Testis (tissue), 3 donors: ENCODE results near the gene PTPN3. TPM values are rescaled to one million over a fixed set of nuclear protein-coding genes. Genes with fewer than 3 reads are reported as not detected.

ENCODE experiments used
- DNase-seq: peaks from one replicate; pipeline ENCODE4 v3.0.0-alpha.2; 2019
- H3K27ac ChIP-seq, 2 donors: fragments of 200-600 bp; sonication (generic); one replicate each; pipeline ENCODE4 v1.5.1; 2019
- H3K27me3 ChIP-seq: fragments of 200-600 bp; sonication (generic); one replicate; pipeline ENCODE4 v1.5.1; 2019
- H3K36me3 ChIP-seq: fragments of 200-600 bp; sonication (generic); one replicate; pipeline ENCODE4 v1.5.1; 2017; ENCODE audit warnings: low read depth; ENCODE audit errors: missing control alignments
- H3K4me1 ChIP-seq: fragments of 200-600 bp; sonication (generic); one replicate; pipeline ENCODE4 v1.5.1; 2019
- H3K4me3 ChIP-seq, 2 donors: fragments of 200-600 bp; sonication (generic); one replicate each; pipeline ENCODE4 v1.5.1; 2017 to 2019
- H3K9me3 ChIP-seq: fragments of 200-600 bp; sonication (generic); one replicate; pipeline ENCODE4 v1.5.1; 2017
- CTCF ChIP-seq, 3 experiments: fragments of 450-650 bp in 2 of 3; fragments of 200-600 bp in 1 of 3; sonication (generic) in 1 of 3; IDR thresholded peaks; one replicate each; pipeline ENCODE4 v1.5.1; 2016 to 2019; ENCODE audit warnings: antibody characterized with exemption in 3 of 3, mild to moderate bottlenecking in 2 of 3, moderate library complexity in 1 of 3
- POLR2A ChIP-seq: fragments of 450-650 bp; IDR thresholded peaks from one replicate; pipeline ENCODE4 v1.6.1; 2017; ENCODE audit warnings: antibody characterized with exemption, mild to moderate bottlenecking, moderate library complexity
- WGBS, 2 donors: methylation state at CpG; one replicate each; pipeline ENCODE4 v1.1.5; 2018; 5-methylcytosine and 5-hydroxymethylcytosine counted together
- intact Hi-C: fragments of 100-400 bp; cut with DNase I; formaldehyde crosslinking; loops from one replicate; pipeline ENCODE4 v1.15.1; 2023; ENCODE audit warnings: low total_unique reads
- polyA plus RNA-seq: library from polyadenylated mRNA; stranded (reverse); fragments of 350-450 nt; fragmentation: Illumina TruSeq; extraction: RNeasy Lipid Tissue Mini Kit (QIAGEN cat#74804); gene quantifications from one replicate; pipeline ENCODE4 v1.2.3, GENCODE V29; 2014; ENCODE audit warnings: low read depth, low replicate concordance; ENCODE audit not compliant: insufficient read depth
- total RNA-seq, 2 donors: library from RNA; depleted of rRNA; stranded (reverse); fragments of >200 nt; gene quantifications; one replicate each; pipeline ENCODE4 v1.2.3, GENCODE V29; 2016

Gene PTPN3
- total and polyA plus RNA-seq, 3 donors from 2014 or later: 6.6 to 8.1 (median 7.0) TPM

GRCh38 chr9:109475526-109475925, 22.6 kb downstream of the PTPN3 start:
- TF ChIP-seq POLR2A: no peak
- Histone ChIP-seq H3K27ac (no peak overlapping the region), H3K36me3 (no peaks in the 10 kb centered on the region), H3K27me3 (no peaks in the 10 kb centered on the region), H3K4me1 (no peaks in the 10 kb centered on the region), H3K4me3 (no peak overlapping the region), H3K9me3 (no peaks in the 10 kb centered on the region)
- WGBS, 2 donors: 78 to 83% methylated on average over 7 of the region's 7 CpGs
- intact Hi-C loops: no loop called here
- DNase-seq: no peak

- Histone ChIP-seq H3K36me3 (no peaks in the 10 kb centered on the region), H3K27ac (no peak overlapping the region), H3K4me3 (no peak overlapping the region), H3K4me1 (no peaks in the 10 kb centered on the region), H3K27me3 (no peaks in the 10 kb centered on the region), H3K9me3 (no peaks in the 10 kb centered on the region)
- DNase-seq: no peak
- WGBS, 2 donors: 89 to 92% methylated on average over 2 of the region's 2 CpGs
- no peak for TF ChIP-seq POLR2A
- TF ChIP-seq CTCF (IDR thresholded peaks at IDR 0.05): no peak
- intact Hi-C loops: no loop called here
These were observed 23.2 kb downstream of the PTPN3 start for GRCh38 chr9:109474944-109475343.

- no peaks in the 10 kb centered on the region for H3K36me3 ChIP-seq
- intact Hi-C loops: no loop called here
- no peaks in the 10 kb centered on the region for H3K27me3 ChIP-seq
- no peaks in the 10 kb centered on the region for H3K4me1 ChIP-seq
- DNase-seq: no peak
- H3K4me3 ChIP-seq: no peak overlapping the region
- 82 to 90% methylated on average over 7 of the region's 7 CpGs for WGBS, 2 donors
- no peak for TF ChIP-seq CTCF (IDR thresholded peaks at IDR 0.05)
- TF ChIP-seq POLR2A: no peak
- no peak overlapping the region for H3K27ac ChIP-seq
- H3K9me3 ChIP-seq: no peaks in the 10 kb centered on the region
These were observed 23.9 kb downstream of the PTPN3 start for GRCh38 chr9:109474170-109474569.

GRCh38 chr9:109473329-109473728, 24.8 kb downstream of the PTPN3 start:
- intact Hi-C loops: no loop called here
- no peak for DNase-seq
- Histone ChIP-seq H3K27me3 (no peaks in the 10 kb centered on the region), H3K4me1 (no peaks in the 10 kb centered on the region), H3K9me3 (no peaks in the 10 kb centered on the region), H3K36me3 (no peaks in the 10 kb centered on the region), H3K4me3 (no peak overlapping the region), H3K27ac (no peak overlapping the region)
- WGBS, 2 donors: 79 to 83% methylated on average over 7 of the region's 7 CpGs
- TF ChIP-seq CTCF (IDR thresholded peaks at IDR 0.05): no peak
- no peak for TF ChIP-seq POLR2A

- intact Hi-C loops: no loop called here
- no peak for DNase-seq
- H3K9me3 ChIP-seq: no peaks in the 10 kb centered on the region
- no peak overlapping the region for H3K4me3 ChIP-seq
- TF ChIP-seq CTCF (IDR thresholded peaks at IDR 0.05): no peak
- TF ChIP-seq POLR2A: no peak
- H3K4me1 ChIP-seq: no peaks in the 10 kb centered on the region
- H3K36me3 ChIP-seq: no peaks in the 10 kb centered on the region
- 73 to 81% methylated on average over 5 of the region's 5 CpGs for WGBS, 2 donors
- no peaks in the 10 kb centered on the region for H3K27me3 ChIP-seq
- H3K27ac ChIP-seq: no peak overlapping the region
These were observed 26.4 kb downstream of the PTPN3 start for GRCh38 chr9:109471475-109472393.
